H9 (cell line): ENCODE measurements around the gene PCYT1A. TPM values are rescaled to one million over a fixed set of nuclear protein-coding genes. Genes with fewer than 3 reads are reported as not detected.
A peak's percentile ranks its signal among the peaks of the same experiment; 100 is the strongest.
"Not testable (repeated sequence)": the region's sequence is repeated elsewhere in the genome, so short reads cannot be mapped to it uniquely, and the experiment has no call there.

Experiments used
- DNase-seq: peaks from one replicate; pipeline ENCODE4 v3.0.0-alpha.2; 2017
- H2AFZ ChIP-seq: one replicate; pipeline ENCODE4 v1.6.1; 2013; ENCODE audit warnings: mild to moderate bottlenecking, low read length, control low read depth, moderate library complexity
- H2AK5ac ChIP-seq: 2 replicates; pipeline ENCODE4 v1.6.1; 2013; ENCODE audit warnings: low read length, control low read depth, mixed read lengths; ENCODE audit not compliant: insufficient read length
- H2BK120ac ChIP-seq: one replicate; pipeline ENCODE4 v1.6.1; 2013; ENCODE audit warnings: low read depth, mild to moderate bottlenecking, low read length, control low read depth, inconsistent platforms; ENCODE audit not compliant: poor library complexity, severe bottlenecking
- H2BK12ac ChIP-seq: 2 replicates; pipeline ENCODE4 v1.6.1; 2013; ENCODE audit warnings: low read length, control low read depth, mixed read lengths, low read depth; ENCODE audit not compliant: insufficient read length
- H2BK15ac ChIP-seq: 2 replicates; pipeline ENCODE4 v1.6.1; 2013; ENCODE audit warnings: low read depth, low read length, control low read depth
- H2BK20ac ChIP-seq: one replicate; pipeline ENCODE4 v1.6.1; 2013; ENCODE audit warnings: low read depth, mild to moderate bottlenecking, low read length, control low read depth, inconsistent platforms; ENCODE audit not compliant: poor library complexity, severe bottlenecking
- H2BK5ac ChIP-seq: 2 replicates; pipeline ENCODE4 v1.6.1; 2013; ENCODE audit warnings: low read length, control low read depth, mixed read lengths; ENCODE audit not compliant: insufficient read length
- H3K14ac ChIP-seq: 2 replicates; pipeline ENCODE4 v1.6.1; 2013; ENCODE audit warnings: low read length, control low read depth; ENCODE audit not compliant: insufficient read depth
- H3K18ac ChIP-seq: 2 replicates; pipeline ENCODE4 v1.6.1; 2013; ENCODE audit warnings: low read depth, mild to moderate bottlenecking, mixed read lengths, low read length, control low read depth; ENCODE audit not compliant: insufficient read length
- H3K23ac ChIP-seq: 2 replicates; pipeline ENCODE4 v1.6.1; 2013; ENCODE audit warnings: low read length, control low read depth, mixed read lengths, low read depth; ENCODE audit not compliant: insufficient read length
- H3K23me2 ChIP-seq: 2 replicates; pipeline ENCODE4 v1.6.1; 2013; ENCODE audit warnings: low read depth, mild to moderate bottlenecking, mixed read lengths, low read length, control low read depth; ENCODE audit not compliant: insufficient read length, poor library complexity, severe bottlenecking
- H3K27ac ChIP-seq: 2 replicates; pipeline ENCODE4 v1.5.1; 2013; ENCODE audit warnings: low read length, control low read depth, mixed read lengths, low read depth; ENCODE audit not compliant: insufficient read length
- H3K27me3 ChIP-seq: 2 replicates; pipeline ENCODE4 v1.6.1; 2013; ENCODE audit warnings: low read length, control low read depth, inconsistent platforms; ENCODE audit not compliant: insufficient read depth
- H3K4ac ChIP-seq: 2 replicates; pipeline ENCODE4 v1.6.1; 2013; ENCODE audit warnings: low read depth, mild to moderate bottlenecking, control low read depth, inconsistent platforms, low read length, moderate library complexity
- H3K4me1 ChIP-seq: 2 replicates; pipeline ENCODE4 v1.6.1; 2013; ENCODE audit warnings: low read length, control low read depth, inconsistent platforms; ENCODE audit not compliant: insufficient read depth
- H3K4me2 ChIP-seq: 2 replicates; pipeline ENCODE4 v1.6.1; 2013; ENCODE audit warnings: low read length, control low read depth, mixed read lengths; ENCODE audit not compliant: insufficient read length, insufficient read depth
- H3K56ac ChIP-seq: 2 replicates; pipeline ENCODE4 v1.6.1; 2013; ENCODE audit warnings: low read depth, mild to moderate bottlenecking, mixed read lengths, low read length, control low read depth; ENCODE audit not compliant: insufficient read length
- H3K79me1 ChIP-seq: 2 replicates; pipeline ENCODE4 v1.6.1; 2013; ENCODE audit warnings: low read depth, mild to moderate bottlenecking, moderate library complexity, low read length, control low read depth, inconsistent platforms; ENCODE audit not compliant: insufficient read depth, poor library complexity, severe bottlenecking
- H3K79me2 ChIP-seq: 2 replicates; pipeline ENCODE4 v1.6.1; 2013; ENCODE audit warnings: low read length, control low read depth, inconsistent platforms; ENCODE audit not compliant: insufficient read depth
- H3K9ac ChIP-seq: 2 replicates; pipeline ENCODE4 v1.6.1; 2013; ENCODE audit warnings: low read length, control low read depth, mixed read lengths; ENCODE audit not compliant: insufficient read length; ENCODE audit errors: extremely low read depth
- H3K9me3 ChIP-seq: one replicate; pipeline ENCODE4 v1.6.1; 2013; ENCODE audit warnings: low read depth, low read length, inconsistent platforms; ENCODE audit not compliant: control insufficient read depth
- H3T11ph ChIP-seq: one replicate; pipeline ENCODE4 v1.6.1; 2013; ENCODE audit warnings: mild to moderate bottlenecking, low read length, control low read depth, inconsistent platforms
- H4K20me1 ChIP-seq: one replicate; pipeline ENCODE4 v1.6.1; 2013; ENCODE audit not compliant: control insufficient read depth, insufficient read length, insufficient read depth
- H4K5ac ChIP-seq: 2 replicates; pipeline ENCODE4 v1.6.1; 2013; ENCODE audit warnings: low read depth, mild to moderate bottlenecking, mixed read lengths, low read length, control low read depth; ENCODE audit not compliant: insufficient read length
- H4K8ac ChIP-seq: replicated peaks from 2 replicates; pipeline ENCODE4 v1.6.1; 2013; ENCODE audit warnings: low read length, control low read depth, mixed read lengths, low read depth; ENCODE audit not compliant: insufficient read length
- H4K91ac ChIP-seq: 2 replicates; pipeline ENCODE4 v1.6.1; 2013; ENCODE audit warnings: low read depth, mild to moderate bottlenecking, moderate library complexity, mixed read lengths, low read length, control low read depth; ENCODE audit not compliant: insufficient read length
- H3K27ac Mint-ChIP-seq, 3 experiments: 2 replicates in 2 of 3; 3 replicates in 1 of 3; pipeline ENCODE4 v1.8.0; 2020 to 2021; ENCODE audit warnings: mixed read lengths in 3 of 3, mild to moderate bottlenecking in 1 of 3, moderate library complexity in 1 of 3
- H3K27me3 Mint-ChIP-seq: 2 replicates; pipeline ENCODE4 v1.8.0; 2021; ENCODE audit warnings: low read depth, mild to moderate bottlenecking, moderate library complexity, mixed read lengths
- H3K36me3 Mint-ChIP-seq, 3 experiments: 2 replicates in 2 of 3; 3 replicates in 1 of 3; pipeline ENCODE4 v1.8.0; 2020 to 2021; ENCODE audit warnings: low read depth in 3 of 3, mixed read lengths in 3 of 3; ENCODE audit not compliant: insufficient read depth in 1 of 3
- H3K4me1 Mint-ChIP-seq, 2 experiments: 2 replicates each; pipeline ENCODE4 v1.8.0; 2020; ENCODE audit warnings: mixed read lengths in 2 of 2
- H3K4me3 Mint-ChIP-seq, 2 experiments: 2 replicates in 1 of 2; 3 replicates in 1 of 2; pipeline ENCODE4 v1.8.0; 2020 to 2021; ENCODE audit warnings: mild to moderate bottlenecking in 2 of 2, mixed read lengths in 2 of 2, moderate library complexity in 1 of 2
- H3K9me3 Mint-ChIP-seq, 2 experiments: 2 replicates in 1 of 2; 3 replicates in 1 of 2; pipeline ENCODE4 v1.8.0; 2020; ENCODE audit warnings: mild to moderate bottlenecking in 2 of 2, mixed read lengths in 2 of 2, moderate library complexity in 1 of 2
- CTCF ChIP-seq: fragments of 200-600 bp; sonication (generic); conservative IDR thresholded peaks from 3 replicates; pipeline ENCODE4 v1.8.0; 2021; ENCODE audit warnings: antibody characterized with exemption, mild to moderate bottlenecking
- WGBS: extraction: QIAGEN DNeasy Blood & Tissue Kit; methylation state at CpG from one replicate; pipeline ENCODE4 v1.1.7; 2013; ENCODE audit warnings: missing lambda C conversion rate, low lambda C conversion rate, mixed read lengths; ENCODE audit not compliant: insufficient read length; ENCODE audit errors: extremely low coverage; 5-methylcytosine and 5-hydroxymethylcytosine counted together
- total RNA-seq: library from RNA; stranded (reverse); gene quantifications from 2 replicates; pipeline ENCODE4 v1.2.1, GENCODE V29; 2021

PCYT1A gene
- total RNA-seq, 1 experiment from 2014 or later, result 31.6 TPM

- peaks cover 0 to 17% of the 10 kb centered on the region in 2 experiments; a peak in 2 of 4 replicates for H3K4me1 Mint-ChIP-seq
Observed at GRCh38 chr3:196205442-196206205, 81.9 kb downstream of the PCYT1A start.

More at GRCh38 chr3:196205442-196206205, 81.9 kb downstream of the PCYT1A start:
- TF ChIP-seq CTCF, result peak; percentile 36; the same call in 2 of the 3 replicates
- H3K27me3 Mint-ChIP-seq, result peaks cover 22% of the 10 kb centered on the region
- H2AK5ac ChIP-seq, H3K79me2 ChIP-seq, DNase-seq, H2BK12ac ChIP-seq, H2BK15ac ChIP-seq, H3K23me2 ChIP-seq, H2BK5ac ChIP-seq, H2BK120ac ChIP-seq, H3K56ac ChIP-seq, H4K91ac ChIP-seq, H3K27ac Mint-ChIP-seq, H3K9me3 Mint-ChIP-seq, H3K23ac ChIP-seq, H2AFZ ChIP-seq, H3K27me3 ChIP-seq, H3K18ac ChIP-seq, H4K20me1 ChIP-seq, H3K4me3 Mint-ChIP-seq, H3K9ac ChIP-seq, H4K5ac ChIP-seq, H3T11ph ChIP-seq, H3K4ac ChIP-seq, H3K4me2 ChIP-seq, H3K9me3 ChIP-seq, H3K14ac ChIP-seq, H3K79me1 ChIP-seq, H3K27ac ChIP-seq, H3K4me1 ChIP-seq, H3K36me3 Mint-ChIP-seq, H4K8ac ChIP-seq, H2BK20ac ChIP-seq: not testable (repeated sequence)
- no CpG with 5 or more reads among the region's 9 CpGs for WGBS
